ENCODE results near the gene SLC26A3.

GRCh38 chr7:107788662-107789061 is 14.4 kb downstream of the SLC26A3 start:
- TF ChIP-seq CTCF (IDR thresholded peaks at IDR 0.05 in 4 of 5, conservative IDR thresholded peaks at IDR 0.05 in 1 of 5) (no peak), POLR2A (IDR thresholded peaks at IDR 0.05) (no peak)
